Measurements from ENCODE around the gene ICAM3.

- TF ChIP-seq CTCF (IDR thresholded peaks at IDR 0.05; ENCODE audit: low read depth, low read length, poor library complexity, severe bottlenecking) (no peak), EZH2phosphoT487 (IDR thresholded peaks at IDR 0.05; ENCODE audit: borderline replicate concordance, low read length) (no peak)
Observed at GRCh38 chr19:10328558-10329429, 10.6 kb downstream of the ICAM3 start.
